Muscle of leg (tissue), 11 donors: Measurements from ENCODE around the gene PLEKHA4. TPM values are rescaled to one million over a fixed set of nuclear protein-coding genes. Genes with fewer than 3 reads are reported as not detected.

ENCODE experiments used
- DNase-seq: peaks from one replicate; pipeline ENCODE4 v3.0.0; 2013
- H3K27ac ChIP-seq: one replicate; pipeline ENCODE4 v1.5.1; 2013; ENCODE audit warnings: mild to moderate bottlenecking, low read length, control low read depth
- H3K27me3 ChIP-seq: one replicate; pipeline ENCODE4 v1.6.1; 2013; ENCODE audit warnings: low read length; ENCODE audit not compliant: control insufficient read depth, insufficient read depth
- H3K36me3 ChIP-seq: one replicate; pipeline ENCODE4 v1.6.1; 2013; ENCODE audit warnings: low read length; ENCODE audit not compliant: control insufficient read depth, insufficient read depth
- H3K4me1 ChIP-seq: one replicate; pipeline ENCODE4 v1.6.1; 2013; ENCODE audit warnings: low read length; ENCODE audit not compliant: control insufficient read depth, insufficient read depth
- H3K4me3 ChIP-seq: one replicate; pipeline ENCODE4 v1.5.1; 2013; ENCODE audit warnings: low read length, control low read depth
- H3K9me3 ChIP-seq: replicated peaks from 2 replicates; pipeline ENCODE4 v1.6.1; 2013; ENCODE audit warnings: low read depth, low read length; ENCODE audit not compliant: control insufficient read depth
- WGBS: methylation state at CpG from one replicate; pipeline ENCODE4 v1.1.5; 2013; ENCODE audit warnings: missing lambda C conversion rate; ENCODE audit not compliant: insufficient coverage; 5-methylcytosine and 5-hydroxymethylcytosine counted together
- polyA plus RNA-seq, 8 donors: library from polyadenylated mRNA; unstranded; fragments of 120-200 nt; gene quantifications; one replicate each; pipeline versions ENCODE4 v1.2.1 to v1.2.3, GENCODE V29; 2013; ENCODE audit warnings: inconsistent platforms in 1 of 8, low replicate concordance in 1 of 8; ENCODE audit not compliant: insufficient read length in 8 of 8, insufficient read depth in 1 of 8
- total RNA-seq: library from RNA; stranded (reverse); fragments of 120-200 nt; gene quantifications from one replicate; pipeline ENCODE4 v1.2.4, GENCODE V29; 2013

Gene PLEKHA4
- total and polyA plus RNA-seq, 9 donors = 18.7 to 59.0 (median 37.8) TPM

DNA sequence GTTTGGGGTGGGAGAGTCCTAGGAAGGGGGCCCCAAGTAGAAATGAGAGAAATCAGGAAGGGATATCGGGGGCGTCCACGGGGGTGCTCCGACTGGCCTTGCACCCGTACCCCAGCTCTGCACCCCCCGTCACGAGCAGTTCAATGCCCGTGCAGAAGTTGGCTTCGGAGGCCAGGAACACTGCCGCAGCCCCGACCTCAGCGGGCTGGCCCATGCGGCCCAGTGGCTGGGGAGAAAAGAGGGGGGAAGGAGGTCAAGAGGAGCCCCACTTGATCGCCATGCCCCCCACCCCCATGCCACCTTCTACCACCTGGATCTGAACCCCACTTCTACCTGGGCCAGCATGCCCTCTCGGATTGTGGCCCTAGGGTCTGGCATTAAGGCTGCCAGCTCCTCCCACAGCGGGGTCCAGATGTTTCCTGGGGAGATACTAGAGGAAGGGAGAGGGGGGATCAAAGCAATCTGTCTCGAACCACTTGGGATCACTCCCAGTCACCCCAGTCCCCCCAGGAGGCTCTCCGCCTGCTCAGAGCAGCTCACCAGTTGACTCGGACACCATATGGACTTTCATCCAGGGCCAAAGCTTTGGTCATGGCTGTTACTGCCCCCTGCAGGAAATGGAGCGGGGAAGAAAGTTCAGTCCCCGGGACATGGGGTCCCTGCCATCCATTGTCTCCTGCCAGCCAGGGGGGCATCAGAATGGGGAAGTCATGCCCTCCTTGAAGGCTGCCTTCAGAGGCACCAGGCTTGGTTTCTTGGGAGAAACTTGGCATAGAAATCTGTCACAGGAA is 55.1 kb downstream of the PLEKHA4 start:
- Histone ChIP-seq H3K27me3 (no peaks in the 10 kb centered on the region), H3K9me3 (no peaks in the 10 kb centered on the region), H3K4me3 (no peak overlapping the region), H3K4me1 (peaks cover 25% of the 10 kb centered on the region), H3K27ac (no peak overlapping the region), H3K36me3 (no peaks in the 10 kb centered on the region)
- no peak for DNase-seq
- WGBS = 69% methylated on average over 9 of the region's 21 CpGs

GRCh38 chr19:48812094-48812929 is 56.1 kb downstream of the PLEKHA4 start:
- peak; percentile 89 for DNase-seq
- Histone ChIP-seq H3K27me3 (no peaks in the 10 kb centered on the region), H3K27ac (peak overlapping the region; percentile 86), H3K4me3 (peak overlapping the region; percentile 75), H3K4me1 (peaks cover 25% of the 10 kb centered on the region), H3K36me3 (peaks cover 5% of the 10 kb centered on the region), H3K9me3 (no peaks in the 10 kb centered on the region)
- WGBS = 4% methylated on average over 25 of the region's 39 CpGs

DNA sequence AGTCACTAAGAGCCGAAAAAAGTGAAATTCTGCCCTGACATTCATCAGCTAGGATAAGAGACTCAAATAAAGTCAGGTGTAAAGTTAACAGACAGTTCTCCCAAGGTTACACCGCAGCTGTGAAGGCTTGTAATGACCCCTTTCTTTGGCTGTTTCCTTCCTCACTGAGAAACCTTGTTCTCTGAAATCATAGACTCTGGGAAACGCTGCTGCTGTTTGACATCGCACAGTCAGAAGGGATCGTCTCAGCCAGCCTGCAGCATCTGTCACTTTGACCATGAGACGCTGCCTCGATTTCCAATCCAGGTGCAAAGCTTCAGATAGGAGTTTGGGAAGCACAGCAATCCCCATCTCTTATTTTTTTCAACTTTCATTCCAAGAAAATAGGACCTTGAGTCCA is 58.3 kb downstream of the PLEKHA4 start:
- H3K9me3 ChIP-seq = no peaks in the 10 kb centered on the region
- WGBS = 8% methylated on average over 5 of the region's 7 CpGs
- H3K4me3 ChIP-seq = peak overlapping the region; percentile 75
- H3K4me1 ChIP-seq = peaks cover 20% of the 10 kb centered on the region
- DNase-seq = no peak
- peak overlapping the region; percentile 84 for H3K27ac ChIP-seq
- peaks cover 8% of the 10 kb centered on the region for H3K36me3 ChIP-seq
- no peaks in the 10 kb centered on the region for H3K27me3 ChIP-seq

DNA sequence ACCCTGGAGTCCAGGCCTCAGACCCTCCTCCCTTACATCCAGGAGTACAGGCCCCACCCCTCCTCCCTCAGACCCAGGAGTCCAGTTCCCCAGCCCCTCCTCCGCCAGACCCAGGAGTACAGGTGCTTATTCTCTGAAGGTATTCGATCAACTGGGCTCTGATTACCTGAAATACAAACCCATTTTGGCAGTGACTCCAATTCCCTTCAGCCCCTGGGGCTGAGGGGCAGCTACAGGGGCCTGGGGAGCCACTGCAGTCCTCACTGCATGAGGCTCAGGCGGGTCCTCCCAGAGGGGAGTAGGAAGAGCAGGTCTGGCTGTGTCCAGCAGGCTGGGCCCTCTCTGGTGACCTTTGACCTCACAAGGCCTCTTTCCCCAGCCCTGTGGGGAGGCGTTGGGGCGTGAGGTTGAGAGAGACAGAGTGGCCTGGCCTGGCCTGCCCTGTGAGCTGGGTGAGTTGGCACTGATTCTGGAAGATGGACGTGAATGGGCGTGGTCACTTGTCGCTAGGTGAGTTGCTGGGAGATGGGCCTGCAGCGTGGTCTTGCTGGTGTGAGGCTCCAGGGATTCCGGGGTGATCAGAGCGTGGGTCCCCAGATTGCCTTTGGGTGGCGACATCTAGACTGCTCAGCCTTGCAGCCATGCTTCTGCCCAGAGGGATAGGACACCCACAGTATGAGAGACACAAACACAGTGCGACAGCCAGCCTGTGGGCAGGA is 60.7 kb downstream of the PLEKHA4 start:
- H3K4me1 ChIP-seq = peaks cover 20% of the 10 kb centered on the region
- no peaks in the 10 kb centered on the region for H3K9me3 ChIP-seq
- WGBS = 85% methylated on average over 9 of the region's 13 CpGs
- H3K36me3 ChIP-seq = peaks cover 8% of the 10 kb centered on the region
- no peak overlapping the region for H3K4me3 ChIP-seq
- H3K27ac ChIP-seq = no peak overlapping the region
- DNase-seq = no peak
- no peaks in the 10 kb centered on the region for H3K27me3 ChIP-seq

DNA sequence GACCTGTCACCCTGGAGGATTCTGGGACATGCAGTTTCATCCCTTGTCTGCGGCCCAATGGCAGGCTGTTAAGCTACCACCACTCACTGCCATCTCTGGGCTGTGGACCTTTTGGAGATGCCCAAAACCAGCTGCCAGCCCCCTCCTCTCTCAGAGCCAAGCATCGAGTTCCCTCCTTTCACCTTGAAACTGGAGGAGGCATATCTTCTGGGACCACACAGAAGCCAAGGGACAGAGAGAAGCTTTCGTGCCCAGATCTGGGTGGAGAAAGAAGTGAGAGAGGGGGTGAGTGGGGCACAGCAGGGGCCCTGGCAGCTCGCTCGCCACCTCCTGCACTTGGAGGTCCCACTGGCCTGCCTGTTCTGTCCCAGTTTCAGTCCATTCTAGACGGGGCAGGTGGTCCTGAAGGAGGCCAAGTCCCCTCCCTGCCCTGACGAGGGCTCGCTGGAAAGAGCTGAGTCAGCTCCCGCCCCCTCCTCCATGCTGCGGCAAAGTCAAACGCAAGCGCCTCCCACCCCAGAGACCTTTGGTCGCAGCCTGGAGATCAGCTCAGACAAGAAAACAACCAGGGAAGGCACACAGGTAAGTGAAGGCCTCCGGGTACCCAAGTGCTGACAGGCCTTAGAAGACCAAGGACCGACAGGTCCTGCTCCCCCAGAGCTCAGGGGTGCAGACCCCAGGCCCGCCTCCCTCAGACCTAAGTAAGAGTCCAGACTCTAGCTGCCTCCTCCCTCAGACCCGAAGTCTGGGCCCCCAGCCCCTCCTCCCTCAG is 61.4 kb downstream of the PLEKHA4 start:
- 46% methylated on average over 13 of the region's 17 CpGs for WGBS
- Histone ChIP-seq H3K36me3 (peaks cover 8% of the 10 kb centered on the region), H3K4me1 (peaks cover 13% of the 10 kb centered on the region), H3K27me3 (no peaks in the 10 kb centered on the region), H3K4me3 (no peak overlapping the region), H3K9me3 (no peaks in the 10 kb centered on the region), H3K27ac (no peak overlapping the region)
- peak; percentile 85 for DNase-seq

GRCh38 chr19:48806518-48806817 is 61.9 kb downstream of the PLEKHA4 start:
- no peak for DNase-seq
- H3K27me3 ChIP-seq = no peaks in the 10 kb centered on the region
- peaks cover 8% of the 10 kb centered on the region for H3K4me1 ChIP-seq
- WGBS = 60% methylated on average over 1 of the region's 5 CpGs
- H3K4me3 ChIP-seq = no peak overlapping the region
- H3K27ac ChIP-seq = no peak overlapping the region
- H3K9me3 ChIP-seq = no peaks in the 10 kb centered on the region
- peaks cover 8% of the 10 kb centered on the region for H3K36me3 ChIP-seq

- Histone ChIP-seq H3K4me1 (peaks cover 6% of the 10 kb centered on the region), H3K36me3 (peaks cover 8% of the 10 kb centered on the region)
- WGBS = 79% methylated on average over 8 of the region's 15 CpGs
Observed at GRCh38 chr19:48805452-48805851, 63.0 kb downstream of the PLEKHA4 start.

GRCh38 chr19:48804496-48804895 is 63.9 kb downstream of the PLEKHA4 start:
- Histone ChIP-seq H3K27me3 (no peaks in the 10 kb centered on the region), H3K27ac (no peak overlapping the region), H3K4me1 (no peaks in the 10 kb centered on the region), H3K4me3 (no peak overlapping the region), H3K9me3 (no peaks in the 10 kb centered on the region), H3K36me3 (peaks cover 8% of the 10 kb centered on the region)
- DNase-seq = no peak
- 94% methylated on average over 2 of the region's 8 CpGs for WGBS

More at GRCh38 chr19:48805452-48805851, 63.0 kb downstream of the PLEKHA4 start:
- DNase-seq = no peak
- no peak overlapping the region for H3K27ac ChIP-seq
- H3K9me3 ChIP-seq = no peaks in the 10 kb centered on the region
- no peak overlapping the region for H3K4me3 ChIP-seq
- H3K27me3 ChIP-seq = no peaks in the 10 kb centered on the region

DNA sequence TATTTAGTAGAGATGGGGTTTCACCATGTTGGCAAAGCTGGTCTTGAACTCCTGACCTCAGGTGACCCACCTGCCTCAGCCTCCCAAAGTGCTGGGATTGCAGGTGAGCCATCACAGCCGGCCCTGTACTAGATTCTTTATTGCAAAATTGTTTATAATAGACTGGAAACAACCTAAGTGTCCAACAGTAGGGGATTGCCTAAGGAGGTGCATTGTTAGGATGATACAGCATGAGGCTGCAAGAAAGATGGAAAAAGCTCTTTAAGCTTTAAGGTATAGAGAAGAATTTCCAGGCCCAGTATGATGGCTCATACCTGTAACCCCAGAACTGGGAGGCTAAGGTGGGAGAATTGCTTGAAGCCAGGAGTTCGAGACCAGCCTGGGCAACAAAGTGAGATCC is 65.8 kb downstream of the PLEKHA4 start:
- DNase-seq = no peak
- H3K27ac ChIP-seq = no peak overlapping the region
- peaks cover 6% of the 10 kb centered on the region for H3K4me1 ChIP-seq
- 88% methylated on average over 1 of the region's 2 CpGs for WGBS
- no peaks in the 10 kb centered on the region for H3K9me3 ChIP-seq
- H3K36me3 ChIP-seq = peaks cover 4% of the 10 kb centered on the region
- H3K27me3 ChIP-seq = no peaks in the 10 kb centered on the region
- H3K4me3 ChIP-seq = no peak overlapping the region
